ENCODE data around the gene S100A12.

The S100A12 gene

DNA sequence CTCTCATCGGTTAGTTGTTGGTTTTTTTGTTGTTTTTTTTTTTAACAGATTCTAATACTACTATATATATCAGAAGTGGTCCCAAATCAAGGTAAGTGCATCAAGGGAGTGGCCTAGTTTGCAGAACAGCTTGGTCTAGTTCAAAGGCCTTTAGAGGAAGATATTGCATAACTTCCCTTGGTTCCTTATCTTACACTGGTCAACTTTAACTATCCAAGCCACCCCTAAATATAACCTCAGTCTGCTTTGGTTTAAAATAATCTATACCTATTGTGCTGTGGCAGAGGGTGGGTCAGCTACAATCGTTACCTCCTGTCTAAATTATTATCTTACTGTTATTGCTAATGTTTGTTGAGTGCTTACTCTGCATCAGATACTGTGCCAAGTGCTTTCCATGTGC lies 6.9 kb downstream of the S100A12 start:
- no peak for DNase-seq (ENCODE audit: low read depth in 2 of 2)

DNA sequence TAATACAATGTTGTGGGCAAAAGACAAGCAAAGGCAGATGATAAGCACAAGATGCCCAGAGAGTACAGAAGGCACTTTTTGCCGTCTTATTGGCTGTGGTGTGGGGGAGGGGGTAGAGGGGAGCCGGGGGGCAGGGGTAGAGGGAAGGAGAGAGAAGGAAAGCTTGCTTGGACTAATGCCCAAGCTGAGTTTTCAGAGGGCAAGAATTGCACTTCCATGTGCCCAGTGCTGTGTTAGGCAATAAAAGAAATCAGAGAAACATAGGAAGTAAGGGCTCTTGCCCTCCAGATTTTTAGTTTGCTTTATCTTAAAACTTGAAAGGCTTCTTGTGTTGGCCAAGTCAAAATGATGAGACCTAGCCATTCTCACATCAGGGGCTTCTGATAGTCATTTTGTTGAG lies 8.3 kb downstream of the S100A12 start:
- no peak for DNase-seq (ENCODE audit: low read depth in 2 of 2)

DNA sequence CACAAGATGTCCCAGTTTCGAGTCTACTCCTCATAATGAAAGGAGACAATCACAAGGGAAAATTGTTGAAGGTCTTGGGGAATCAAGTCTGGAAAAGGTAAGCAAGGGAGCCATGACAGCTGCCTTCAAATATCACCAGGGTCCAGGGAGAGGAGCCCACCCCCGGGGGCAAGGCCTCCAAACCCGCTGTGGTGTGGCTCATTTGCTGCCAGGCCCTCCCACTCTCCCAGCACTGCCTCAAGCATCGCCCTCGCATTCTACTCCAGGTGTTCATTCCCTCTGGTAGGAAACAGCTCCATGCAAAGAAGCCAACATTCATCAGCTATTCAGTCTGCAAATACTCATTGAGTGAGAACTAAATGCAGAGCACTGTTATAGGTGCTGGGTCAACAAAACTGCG lies 9.2 kb downstream of the S100A12 start:
- no peak for DNase-seq (ENCODE audit: low read depth in 2 of 2)

DNA sequence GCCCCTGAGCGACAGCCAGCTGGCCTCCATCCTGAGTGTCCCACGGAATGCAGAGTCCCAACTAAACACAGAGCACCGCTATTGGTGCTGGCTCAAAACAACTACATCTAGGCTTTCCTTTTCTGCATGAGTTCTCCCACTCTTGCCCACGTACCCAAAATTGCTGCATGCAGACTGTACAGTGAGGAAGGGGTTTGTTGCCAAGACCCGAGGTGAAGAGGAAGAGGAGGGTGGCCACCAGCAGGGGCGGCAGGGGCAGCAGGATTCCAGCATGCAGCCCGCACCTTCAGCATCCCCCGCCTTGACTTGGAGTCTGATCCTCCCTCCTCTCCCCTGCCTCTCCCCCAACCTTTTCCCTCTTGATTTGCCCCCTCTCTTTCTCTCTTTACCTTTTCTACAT lies 9.7 kb downstream of the S100A12 start:
- DNase-seq (ENCODE audit: low read depth in 2 of 2): no peak

DNA sequence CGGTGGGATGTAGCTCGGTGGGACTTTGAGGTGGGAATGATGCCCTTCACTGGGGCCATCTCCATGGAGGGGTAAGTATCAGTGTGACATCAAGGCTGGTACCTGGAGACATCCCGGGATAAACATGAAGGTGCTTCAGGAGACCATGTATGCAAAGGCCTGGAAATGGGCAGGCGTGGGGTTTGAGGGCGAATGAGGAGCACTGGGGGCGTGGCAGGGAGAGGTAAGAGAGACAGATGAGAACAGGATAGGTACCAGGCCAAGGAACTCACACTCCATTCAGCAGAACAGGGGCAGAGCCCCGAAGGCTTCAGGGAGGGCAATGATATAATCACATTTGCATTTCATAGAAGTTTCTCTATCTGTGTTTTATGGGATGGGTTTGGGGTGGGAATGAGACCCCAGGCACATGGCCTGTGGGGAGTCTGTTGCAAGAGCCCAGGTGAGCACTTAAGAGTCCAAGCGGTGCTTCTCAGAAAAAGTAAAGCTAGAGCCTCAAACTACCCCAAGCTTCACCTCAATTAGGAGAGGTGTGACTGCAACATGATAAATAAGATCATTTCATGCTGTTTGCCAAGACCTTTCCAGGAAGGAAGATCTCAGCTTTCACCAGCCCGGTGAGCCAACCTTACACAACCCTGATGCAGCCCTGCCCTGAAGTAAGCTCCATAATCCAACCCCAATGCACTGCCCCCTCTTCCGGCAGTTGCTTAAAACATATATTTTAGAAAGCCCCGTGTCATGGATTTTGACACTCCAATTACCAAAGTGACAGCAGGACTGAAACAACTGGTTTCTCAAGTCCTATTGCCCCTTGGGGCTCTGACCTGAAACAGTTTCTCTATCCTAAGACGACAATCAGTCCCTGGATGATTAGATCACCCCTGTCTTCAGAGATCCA lies 10.4 kb downstream of the S100A12 start:
- no peak for DNase-seq (ENCODE audit: low read depth in 2 of 2)

DNA sequence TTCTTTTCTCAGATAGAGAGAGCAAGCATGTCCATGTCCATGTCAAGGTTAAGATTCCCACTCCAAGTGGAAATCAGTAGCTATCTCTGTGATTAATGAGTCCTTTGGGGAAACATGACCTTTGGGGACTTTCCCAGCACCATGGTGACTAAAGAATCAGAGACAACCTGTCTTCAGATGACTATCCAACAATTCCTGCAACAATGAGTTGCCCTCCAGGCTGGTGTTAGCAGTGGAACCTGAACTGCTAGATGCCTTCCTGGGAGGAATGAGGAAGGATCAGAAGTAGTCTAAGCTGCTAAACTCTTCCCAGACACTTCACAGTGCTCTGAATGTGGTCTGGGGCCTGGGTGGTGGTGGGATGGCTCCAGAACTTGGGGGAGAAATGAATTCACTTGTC lies 11.3 kb downstream of the S100A12 start:
- no peak for DNase-seq (ENCODE audit: low read depth in 2 of 2)

DNA sequence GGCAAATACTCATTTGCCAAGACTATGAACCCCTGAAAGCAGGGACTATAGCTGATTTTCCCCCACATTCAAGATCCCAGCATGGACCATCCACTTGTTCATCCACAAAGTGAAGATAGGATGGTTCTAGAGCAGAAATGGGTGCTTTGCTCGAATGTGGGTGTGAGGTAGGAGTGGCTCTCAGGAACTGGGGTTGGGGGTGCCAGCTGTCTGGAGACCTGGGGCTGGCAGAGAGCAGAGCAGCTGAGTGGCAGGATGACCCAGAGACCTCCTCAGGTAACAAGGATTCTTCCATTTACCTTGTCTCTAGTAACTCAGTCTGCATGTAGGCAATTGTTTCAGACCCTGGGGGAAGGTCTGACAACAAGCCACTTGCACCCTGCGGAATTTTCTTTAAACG lies 11.8 kb downstream of the S100A12 start:
- DNase-seq (ENCODE audit: low read depth in 2 of 2): no peak

DNA sequence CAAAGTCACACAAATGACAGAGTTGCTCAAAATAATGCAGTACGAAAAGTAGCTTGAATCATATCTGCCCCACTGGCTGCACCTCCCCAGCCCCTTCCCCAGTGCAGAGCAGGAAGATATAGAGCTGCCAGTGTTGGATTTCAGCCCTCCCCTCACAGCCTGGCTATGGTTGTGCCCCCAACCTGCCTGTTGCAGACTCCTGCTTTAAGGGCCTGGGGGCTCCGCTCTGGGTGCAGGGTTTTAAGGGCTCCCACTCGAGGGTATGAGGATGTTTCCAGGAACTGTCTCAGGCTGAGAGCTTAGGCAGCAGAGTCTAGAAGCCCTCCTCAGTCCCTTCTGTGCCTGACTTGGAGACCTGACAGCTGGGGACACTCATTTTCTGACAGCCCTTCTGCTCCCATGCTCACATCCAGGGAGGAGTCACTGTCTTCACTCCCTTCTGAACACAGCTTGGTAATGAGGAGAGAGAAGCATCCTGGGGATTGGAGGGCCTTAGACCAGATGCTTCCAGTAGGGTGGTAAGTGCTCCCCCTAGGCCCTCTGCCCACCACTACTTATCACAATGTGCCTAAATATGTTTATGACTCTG lies 13.1 kb downstream of the S100A12 start:
- no peak for DNase-seq (ENCODE audit: low read depth in 2 of 2)

DNA sequence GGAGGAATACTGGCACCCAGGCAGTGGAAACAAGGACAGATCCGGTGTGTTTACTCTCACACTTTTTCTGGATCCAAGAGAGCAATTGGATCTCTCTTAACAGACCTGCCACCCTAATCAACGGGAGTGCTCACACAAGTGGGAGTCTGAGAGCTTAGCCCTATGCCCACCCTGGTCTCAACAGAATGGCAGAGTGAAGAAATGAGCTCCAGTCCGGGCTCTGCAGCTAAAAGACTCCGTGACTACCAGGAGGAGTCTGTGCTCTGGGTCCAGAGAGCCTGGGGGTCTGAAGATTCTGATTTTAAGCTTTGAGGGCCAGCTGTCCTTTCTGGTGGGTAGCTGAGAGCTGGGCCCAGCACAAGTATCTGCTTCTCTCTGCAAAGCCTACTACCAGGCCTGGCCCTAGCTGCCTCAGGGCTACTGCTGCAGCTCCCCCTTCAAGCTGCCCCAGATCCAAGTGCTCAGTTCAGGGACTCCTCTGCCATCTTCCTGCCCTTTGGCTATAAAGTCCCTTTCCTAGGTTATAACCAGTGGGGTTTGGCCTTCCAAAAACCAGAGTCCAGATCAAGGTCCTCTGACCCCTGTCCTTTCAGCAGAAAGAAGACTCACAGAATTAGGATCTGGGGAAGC lies 13.8 kb downstream of the S100A12 start:
- DNase-seq (ENCODE audit: low read depth in 2 of 2): no peak

DNA sequence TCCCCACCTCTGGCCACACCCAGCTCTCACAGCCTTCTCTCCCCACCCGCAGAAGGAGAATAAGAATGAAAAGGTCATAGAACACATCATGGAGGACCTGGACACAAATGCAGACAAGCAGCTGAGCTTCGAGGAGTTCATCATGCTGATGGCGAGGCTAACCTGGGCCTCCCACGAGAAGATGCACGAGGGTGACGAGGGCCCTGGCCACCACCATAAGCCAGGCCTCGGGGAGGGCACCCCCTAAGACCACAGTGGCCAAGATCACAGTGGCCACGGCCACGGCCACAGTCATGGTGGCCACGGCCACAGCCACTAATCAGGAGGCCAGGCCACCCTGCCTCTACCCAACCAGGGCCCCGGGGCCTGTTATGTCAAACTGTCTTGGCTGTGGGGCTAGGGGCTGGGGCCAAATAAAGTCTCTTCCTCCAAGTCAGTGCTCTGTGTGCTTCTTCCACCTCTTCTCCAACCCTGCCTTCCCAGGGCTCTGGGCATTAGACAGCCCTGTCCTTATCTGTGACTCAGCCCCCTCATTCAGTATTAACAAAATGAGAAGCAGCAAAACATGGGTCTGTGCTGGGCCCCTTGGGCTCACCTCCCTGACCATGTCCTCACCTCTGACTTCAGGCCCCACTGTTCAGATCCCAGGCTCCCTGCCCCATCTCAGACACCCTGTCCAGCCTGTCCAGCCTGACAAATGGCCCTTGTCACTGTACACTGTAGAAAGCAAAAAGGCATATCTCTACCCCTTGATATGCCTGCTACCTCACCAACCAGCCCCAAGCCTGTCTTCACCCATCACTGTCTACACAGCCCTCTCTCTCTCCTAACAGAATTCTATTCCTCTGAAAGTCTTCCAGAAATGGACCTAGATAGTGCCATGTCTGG lies 14.6 kb downstream of the S100A12 start:
- DNase-seq (ENCODE audit: low read depth in 2 of 2): no peak

DNA sequence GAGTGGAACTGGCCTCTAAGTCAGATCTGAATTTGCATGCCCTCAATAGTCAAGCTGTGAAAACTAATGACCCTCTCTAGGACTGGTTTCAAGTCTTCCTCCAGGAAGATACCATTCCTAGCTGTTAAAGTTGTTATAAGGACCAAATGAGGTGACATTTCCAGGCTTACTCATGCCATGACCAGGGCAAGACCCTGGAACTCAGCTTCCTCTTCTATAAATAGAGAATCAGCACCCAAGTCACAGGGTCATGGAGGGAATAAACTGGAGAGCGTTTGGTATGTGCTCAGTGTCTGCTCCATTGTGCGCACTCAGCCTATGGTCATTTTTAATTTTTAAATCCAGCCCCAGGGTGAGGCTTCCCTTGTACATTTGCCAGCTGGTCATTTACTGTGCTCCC lies 15.2 kb downstream of the S100A12 start:
- DNase-seq (ENCODE audit: low read depth in 2 of 2): no peak

DNA sequence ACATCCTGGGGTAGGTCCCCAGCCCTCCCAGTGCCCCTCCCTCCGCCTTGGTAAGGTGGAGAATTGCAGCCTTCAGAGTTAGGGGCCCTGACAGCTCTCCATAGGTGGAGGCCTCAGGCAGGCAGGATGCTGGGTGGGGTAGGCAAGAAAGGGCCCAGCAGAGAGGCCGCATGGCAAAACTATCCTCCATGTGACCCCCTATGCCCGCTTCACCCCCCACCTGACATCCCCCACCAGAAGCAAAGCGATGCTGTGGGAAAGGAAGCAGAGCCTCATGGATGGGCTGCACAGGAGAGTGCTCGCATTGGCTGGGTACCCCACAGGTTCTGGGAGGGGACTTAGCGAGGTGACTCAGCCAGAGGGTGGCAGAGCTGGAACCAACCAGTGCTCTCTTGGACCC lies 16.2 kb downstream of the S100A12 start:
- no peak for DNase-seq (ENCODE audit: low read depth in 2 of 2)

DNA sequence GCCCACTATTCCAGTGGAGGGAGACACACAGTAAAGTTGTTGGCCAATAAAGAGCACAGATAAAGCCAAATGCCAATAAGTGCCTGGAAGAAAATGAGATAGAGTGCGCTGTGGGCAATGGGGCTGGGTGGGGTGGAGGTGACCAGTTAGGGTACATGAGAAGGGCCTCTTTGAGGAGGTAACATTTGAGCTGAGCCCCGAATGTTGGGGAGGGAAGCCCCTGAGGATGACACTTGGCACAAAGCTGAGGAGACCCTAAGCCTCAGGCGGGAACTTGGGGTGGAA lies 16.8 kb downstream of the S100A12 start:
- DNase-seq (ENCODE audit: low read depth in 2 of 2): no peak

DNA sequence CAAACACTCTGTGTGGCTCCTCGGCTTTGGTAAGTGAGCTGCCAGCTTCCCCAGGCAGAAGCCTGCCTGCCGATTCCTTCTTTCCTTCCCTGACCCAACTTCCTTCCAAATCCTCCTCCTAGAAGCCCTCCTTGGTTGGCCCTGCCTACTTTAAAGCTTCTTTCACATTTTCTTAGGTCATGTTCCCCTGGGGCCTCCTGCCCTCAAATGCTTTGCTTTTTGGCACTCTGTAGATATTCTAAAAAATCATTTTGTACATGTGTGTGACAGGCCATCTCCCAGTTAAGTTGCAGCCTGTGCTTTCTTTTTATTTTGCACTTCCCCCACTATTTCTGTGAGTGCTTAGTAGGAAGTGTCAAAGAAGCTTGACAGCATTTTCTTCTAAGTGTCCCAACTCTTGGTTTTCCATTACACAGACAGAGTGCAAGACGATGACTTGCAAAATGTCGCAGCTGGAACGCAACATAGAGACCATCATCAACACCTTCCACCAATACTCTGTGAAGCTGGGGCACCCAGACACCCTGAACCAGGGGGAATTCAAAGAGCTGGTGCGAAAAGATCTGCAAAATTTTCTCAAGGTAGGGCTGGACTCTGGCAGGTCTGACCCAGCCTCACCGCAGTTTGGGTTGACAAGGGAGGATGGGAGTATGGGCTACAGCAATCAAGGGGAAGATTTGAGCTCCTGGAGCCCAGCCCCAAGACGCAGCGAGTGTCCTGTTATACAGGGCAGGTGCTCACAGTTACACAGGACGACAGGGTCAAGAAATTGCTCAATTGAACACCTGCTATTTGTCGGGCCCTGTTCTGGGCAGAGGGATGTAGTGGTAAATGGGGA lies 17.3 kb downstream of the S100A12 start, which contains the start of gene S100A9:
Gene S100A9 (plus strand): TSS at position 2 of the 838 bp plus-strand sequence. CDS start 430 bp downstream, at position 432.
- DNase-seq (ENCODE audit: low read depth in 2 of 2): no peak

DNA sequence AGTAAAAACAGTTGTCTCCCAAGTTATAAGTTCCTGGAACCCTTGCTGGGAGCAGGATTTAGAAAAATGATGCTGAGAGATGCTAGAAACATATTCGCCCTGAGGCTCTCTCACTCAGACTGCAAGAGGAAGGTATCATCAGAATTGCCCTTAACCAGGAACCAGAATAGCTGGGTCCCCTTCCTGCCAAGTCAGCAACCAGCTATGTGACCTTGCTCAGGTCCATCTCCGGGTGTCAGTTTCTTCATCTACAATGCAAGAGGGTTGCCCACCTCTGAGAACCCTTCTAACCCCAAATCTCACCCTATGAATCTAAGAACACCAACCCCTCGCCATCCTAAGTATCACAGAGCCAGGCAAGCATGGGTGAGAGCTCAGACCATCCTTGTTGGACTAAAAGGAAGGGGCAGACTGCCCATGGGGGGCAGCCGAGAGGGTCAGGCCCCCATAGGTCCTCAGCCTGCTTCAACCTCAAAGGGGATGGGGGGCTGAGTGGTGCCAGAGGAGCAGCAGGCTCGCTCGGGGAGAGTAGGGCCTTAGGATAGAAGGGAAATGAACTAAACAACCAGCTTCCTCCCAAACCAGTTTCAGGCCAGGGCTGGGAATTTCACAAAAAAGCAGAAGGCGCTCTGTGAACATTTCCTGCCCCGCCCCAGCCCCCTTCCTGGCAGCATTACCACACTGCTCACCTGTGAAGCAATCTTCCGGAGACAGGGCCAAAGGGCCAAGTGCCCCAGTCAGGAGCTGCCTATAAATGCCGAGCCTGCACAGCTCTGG lies 18.2 kb downstream of the S100A12 start:
- DNase-seq (ENCODE audit: low read depth in 2 of 2): no peak

DNA sequence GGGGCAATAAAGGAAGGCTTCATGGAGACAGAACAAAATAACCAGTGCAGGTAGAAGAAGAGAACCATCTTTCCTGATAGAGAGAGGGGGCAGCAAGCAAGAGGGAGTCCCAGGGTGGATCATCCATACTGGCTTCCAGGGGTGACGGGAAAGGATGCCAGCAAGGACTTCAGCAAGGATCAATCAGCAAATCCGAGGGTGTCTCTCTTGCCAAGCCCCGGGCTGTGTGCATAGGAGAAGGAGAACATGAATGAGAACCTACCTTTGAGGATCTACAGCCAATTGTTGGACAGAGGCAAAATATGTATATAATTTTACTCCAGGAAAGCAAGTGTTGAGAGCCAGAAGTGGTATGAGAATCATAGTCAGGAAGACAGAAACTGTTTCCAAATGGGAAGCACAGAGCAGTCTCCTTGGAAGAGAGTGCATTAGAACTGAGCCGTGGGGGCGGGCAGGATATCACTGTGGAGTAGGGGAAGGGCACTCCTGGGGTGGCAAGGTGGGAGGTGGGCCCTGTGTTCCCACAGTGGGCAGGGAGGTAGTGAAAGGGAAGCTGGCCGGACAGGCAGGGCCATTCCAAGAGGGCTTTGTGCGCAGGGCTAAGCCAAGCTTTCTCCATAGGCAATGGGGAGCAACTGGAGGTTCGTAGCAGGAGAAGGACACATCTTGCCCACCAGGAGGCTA lies 18.9 kb downstream of the S100A12 start:
- no peak for DNase-seq (ENCODE audit: low read depth in 2 of 2)

DNA sequence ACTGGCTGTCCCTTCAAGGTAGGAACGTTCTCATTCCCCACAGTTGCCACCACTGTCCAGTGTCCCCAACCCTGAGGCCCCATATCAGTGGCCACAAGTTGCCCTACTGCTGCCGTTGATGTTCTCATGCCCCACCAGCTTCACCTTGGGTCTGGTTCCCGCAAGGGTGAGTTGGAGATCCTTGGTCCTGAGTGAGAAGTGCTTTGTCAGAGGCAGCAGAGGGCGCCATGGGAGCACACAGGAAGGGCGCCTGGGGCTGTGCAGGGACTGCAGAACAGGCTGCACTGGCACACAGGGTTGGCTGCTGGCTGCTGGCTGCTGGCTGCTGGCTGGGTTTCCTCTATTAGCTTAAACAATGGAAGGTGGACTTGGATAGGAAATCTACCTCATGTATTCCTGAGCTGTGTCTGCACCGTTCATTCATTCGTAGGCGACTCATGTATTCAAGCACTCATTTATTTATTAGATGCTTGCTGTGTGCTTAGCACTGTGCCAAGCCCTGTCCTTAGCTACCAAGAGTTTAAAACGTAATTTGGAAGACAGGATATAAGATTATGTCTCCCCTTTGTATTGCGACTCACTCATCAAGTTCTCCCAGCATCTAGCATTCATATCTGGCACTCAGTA lies 19.9 kb downstream of the S100A12 start:
- DNase-seq (ENCODE audit: low read depth in 2 of 2): peak; percentile 11

DNA sequence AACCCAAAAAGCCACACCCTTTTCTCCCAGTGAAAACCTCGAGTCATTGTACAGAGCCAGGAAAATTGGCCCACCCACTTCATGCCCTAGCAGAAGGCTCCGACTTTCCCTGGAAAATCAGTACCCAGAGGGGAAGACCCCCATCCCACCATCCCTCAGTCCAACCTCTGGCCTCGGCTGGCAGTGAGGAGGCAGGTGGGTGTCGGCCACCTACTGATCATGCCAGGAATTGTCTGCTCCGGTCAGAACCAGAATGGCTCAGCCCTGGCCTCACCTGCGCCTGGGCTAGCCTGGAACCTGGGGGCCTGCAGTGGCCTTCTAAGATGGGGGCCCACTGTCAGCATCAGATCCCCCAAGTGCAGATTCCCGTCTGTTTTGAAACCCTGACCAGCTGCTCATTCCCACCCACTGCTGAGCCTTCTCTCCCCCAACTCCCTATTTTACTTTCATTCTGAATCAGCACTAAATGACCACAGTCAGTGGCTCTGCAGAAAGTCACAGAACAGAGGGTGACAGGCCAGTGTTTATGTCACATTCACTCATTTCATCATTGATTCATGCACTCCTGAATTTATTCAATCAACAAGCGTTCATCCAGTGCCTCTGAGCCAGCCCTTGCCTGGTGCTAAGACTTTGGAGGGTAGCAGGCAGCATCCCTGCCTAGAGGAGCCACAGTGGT lies 20.8 kb downstream of the S100A12 start:
- no peak for DNase-seq (ENCODE audit: low read depth in 2 of 2)
